Prostate gland (tissue), 2 donors: ENCODE results near the gene STUB1. TPM values are rescaled to one million over a fixed set of nuclear protein-coding genes. Genes with fewer than 3 reads are reported as not detected.
A peak's percentile ranks its signal among the peaks of the same experiment; 100 is the strongest.

ENCODE experiments used
- DNase-seq: peaks from one replicate; pipeline ENCODE4 v3.0.0-alpha.2; 2019; ENCODE audit warnings: low spot score
- H3K27ac ChIP-seq, 2 donors: fragments of 200-600 bp; sonication (generic); 2 replicates each; pipeline ENCODE4 v1.5.1; 2017 to 2019
- H3K27me3 ChIP-seq: fragments of 200-600 bp; sonication (generic); replicated peaks from 2 replicates; pipeline ENCODE4 v1.5.1; 2019; ENCODE audit not compliant: insufficient read depth
- H3K36me3 ChIP-seq, 2 donors: fragments of 200-600 bp; sonication (generic); 1 replicate in 1 of 2; 2 replicates in 1 of 2; pipeline versions ENCODE4 v1.5.1 to v1.8.1; 2017 to 2019
- H3K4me1 ChIP-seq: fragments of 200-600 bp; sonication (generic); replicated peaks from 2 replicates; pipeline ENCODE4 v1.5.1; 2019
- H3K4me3 ChIP-seq, 2 donors: fragments of 200-600 bp; sonication (generic); 2 replicates each; pipeline ENCODE4 v1.5.1; 2017 to 2019
- H3K9me3 ChIP-seq: fragments of 200-600 bp; sonication (generic); 2 replicates; pipeline ENCODE4 v1.5.1; 2017
- POLR2A ChIP-seq: fragments of 450-650 bp; IDR thresholded peaks from one replicate; pipeline ENCODE4 v1.6.1; 2016; ENCODE audit warnings: antibody characterized with exemption, mild to moderate bottlenecking
- POLR2AphosphoS5 ChIP-seq: sonication (generic); formaldehyde crosslinking; IDR thresholded peaks from one replicate; pipeline ENCODE4 v1.6.1; 2017; ENCODE audit warnings: antibody characterized with exemption
- WGBS: methylation state at CpG from one replicate; pipeline ENCODE4 v1.1.5; 2018; 5-methylcytosine and 5-hydroxymethylcytosine counted together
- intact Hi-C: fragments of 100-400 bp; cut with DNase I; formaldehyde crosslinking; loops from one replicate; pipeline ENCODE4 v1.14.2; 2022
- total RNA-seq, 2 donors: library from RNA; depleted of rRNA; stranded (reverse); fragments of >200 nt; gene quantifications; one replicate each; pipeline ENCODE4 v1.1.0, GENCODE V29; 2016
- TF ChIP-seq, protein P1 (sequence below), 4 experiments: fragments of 200-600 bp in 2 of 4; fragments of 450-650 bp in 2 of 4; sonication (generic) in 2 of 4; IDR thresholded peaks; 1 replicate in 3 of 4; 2 replicates in 1 of 4; pipeline ENCODE4 v1.5.1; 2016 to 2019; ENCODE audit warnings: antibody characterized with exemption in 4 of 4, mild to moderate bottlenecking in 2 of 4, moderate library complexity in 2 of 4

STUB1 gene
- total RNA-seq, 2 donors from 2014 or later, result 173 to 255 TPM

GRCh38 chr16:704047-704446 is 23.8 kb downstream of the STUB1 start:
- TF ChIP-seq POLR2A (no peak), POLR2AphosphoS5 (no peak)
- TF ChIP-seq, protein P1, sequence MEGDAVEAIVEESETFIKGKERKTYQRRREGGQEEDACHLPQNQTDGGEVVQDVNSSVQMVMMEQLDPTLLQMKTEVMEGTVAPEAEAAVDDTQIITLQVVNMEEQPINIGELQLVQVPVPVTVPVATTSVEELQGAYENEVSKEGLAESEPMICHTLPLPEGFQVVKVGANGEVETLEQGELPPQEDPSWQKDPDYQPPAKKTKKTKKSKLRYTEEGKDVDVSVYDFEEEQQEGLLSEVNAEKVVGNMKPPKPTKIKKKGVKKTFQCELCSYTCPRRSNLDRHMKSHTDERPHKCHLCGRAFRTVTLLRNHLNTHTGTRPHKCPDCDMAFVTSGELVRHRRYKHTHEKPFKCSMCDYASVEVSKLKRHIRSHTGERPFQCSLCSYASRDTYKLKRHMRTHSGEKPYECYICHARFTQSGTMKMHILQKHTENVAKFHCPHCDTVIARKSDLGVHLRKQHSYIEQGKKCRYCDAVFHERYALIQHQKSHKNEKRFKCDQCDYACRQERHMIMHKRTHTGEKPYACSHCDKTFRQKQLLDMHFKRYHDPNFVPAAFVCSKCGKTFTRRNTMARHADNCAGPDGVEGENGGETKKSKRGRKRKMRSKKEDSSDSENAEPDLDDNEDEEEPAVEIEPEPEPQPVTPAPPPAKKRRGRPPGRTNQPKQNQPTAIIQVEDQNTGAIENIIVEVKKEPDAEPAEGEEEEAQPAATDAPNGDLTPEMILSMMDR (IDR thresholded peaks at IDR 0.05), result no peak
- no peak for DNase-seq
- Histone ChIP-seq H3K9me3 (no peaks in the 10 kb centered on the region), H3K36me3 (no peaks in the 10 kb centered on the region), H3K27me3 (peaks cover 27% of the 10 kb centered on the region), H3K4me1 (no peaks in the 10 kb centered on the region), H3K27ac (no peak overlapping the region), H3K4me3 (no peak overlapping the region)
- intact Hi-C loops, result no loop called here
- 74% methylated on average over 7 of the region's 7 CpGs for WGBS

- 13% methylated on average over 44 of the region's 50 CpGs for WGBS
- Histone ChIP-seq H3K9me3 (no peaks in the 10 kb centered on the region), H3K4me3 (peak overlapping the region; percentile 8 to 39), H3K27me3 (peaks cover 27% of the 10 kb centered on the region), H3K27ac (no peak overlapping the region), H3K4me1 (no peaks in the 10 kb centered on the region), H3K36me3 (no peaks in the 10 kb centered on the region)
- intact Hi-C loops, result no loop called here
- TF ChIP-seq, protein P1 (IDR thresholded peaks at IDR 0.05), result no peak
- TF ChIP-seq POLR2A (no peak), POLR2AphosphoS5 (no peak)
- DNase-seq, result no peak
Measured at GRCh38 chr16:704552-705380, 24.6 kb downstream of the STUB1 start.

DNA sequence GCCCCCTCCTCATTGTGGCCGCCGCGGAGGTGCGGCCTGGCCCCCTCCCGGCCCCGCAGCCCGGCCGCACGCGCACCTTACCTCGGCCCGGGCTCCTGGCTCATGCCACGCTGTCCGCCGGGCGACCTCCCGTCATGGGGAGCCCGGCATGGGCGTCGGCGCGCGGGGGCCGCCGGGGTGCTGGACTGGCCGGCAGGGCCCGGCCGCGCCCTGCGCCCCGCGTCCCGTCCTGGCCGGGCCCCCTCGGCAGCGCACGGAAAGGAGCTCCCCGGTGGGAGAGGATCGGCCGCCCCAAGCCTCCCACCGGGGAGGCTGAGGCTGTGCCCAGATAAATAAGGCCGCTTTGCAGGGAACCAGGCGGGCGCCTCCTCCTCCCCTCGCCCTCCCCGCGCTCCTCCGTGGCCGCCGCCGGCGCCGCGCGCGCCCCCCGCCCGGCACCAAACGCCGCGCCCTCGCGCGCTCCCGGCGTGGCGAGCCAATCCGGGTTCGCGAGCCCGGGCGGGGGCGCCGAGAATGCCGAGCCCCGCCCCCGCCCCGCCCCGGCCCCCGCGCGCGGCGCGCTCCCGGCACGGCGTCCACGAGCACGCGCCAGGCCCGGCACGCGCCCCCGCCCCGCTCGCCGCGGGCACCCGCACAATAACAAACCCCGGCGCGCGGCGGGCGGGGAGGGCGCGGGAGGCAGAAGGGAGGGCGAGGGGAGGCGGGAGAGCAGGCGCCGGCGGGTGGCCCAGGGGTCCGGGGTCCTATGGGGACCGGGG is 25.4 kb downstream of the STUB1 start, which contains the start of gene FBXL16:
Gene FBXL16, minus strand, starts transcription at position 371 of the 758 bp plus-strand sequence. CDS start 8,396 bp downstream, outside the sequence.
- Histone ChIP-seq H3K27me3 (peaks cover 30% of the 10 kb centered on the region), H3K4me3 (peak within 1 kb of the TSS; percentile 8 to 39), H3K27ac (no peak within 1 kb of the TSS), H3K4me1 (no peaks in the 10 kb centered on the region), H3K9me3 (no peaks in the 10 kb centered on the region), H3K36me3 (no peaks in the 10 kb centered on the region)
- intact Hi-C loops, result no loop called here
- WGBS, result 4% methylated on average over 24 of the region's 115 CpGs
- DNase-seq, result no peak
- TF ChIP-seq, protein P1 (IDR thresholded peaks at IDR 0.05), result no peak
- no peak for TF ChIP-seq POLR2AphosphoS5

- Histone ChIP-seq H3K4me3 (no peak overlapping the region), H3K36me3 (no peaks in the 10 kb centered on the region), H3K9me3 (no peaks in the 10 kb centered on the region), H3K27me3 (peaks cover 27% of the 10 kb centered on the region), H3K27ac (no peak overlapping the region), H3K4me1 (no peaks in the 10 kb centered on the region)
- TF ChIP-seq POLR2A (no peak), POLR2AphosphoS5 (no peak)
- TF ChIP-seq, protein P1 (IDR thresholded peaks at IDR 0.05), result no peak
- intact Hi-C loops, result no loop called here
- whole genome bisulfite sequencing, result 3% methylated on average over 47 of the region's 49 CpGs
- DNase-seq, result no peak
Measured at GRCh38 chr16:706189-707061, 26.2 kb downstream of the STUB1 start.
